ENCODE results near the gene MX1.
"Not testable (repeated sequence)": the region's sequence is repeated elsewhere in the genome, so short reads cannot be mapped to it uniquely, and the experiment has no call there.

The MX1 gene

DNA sequence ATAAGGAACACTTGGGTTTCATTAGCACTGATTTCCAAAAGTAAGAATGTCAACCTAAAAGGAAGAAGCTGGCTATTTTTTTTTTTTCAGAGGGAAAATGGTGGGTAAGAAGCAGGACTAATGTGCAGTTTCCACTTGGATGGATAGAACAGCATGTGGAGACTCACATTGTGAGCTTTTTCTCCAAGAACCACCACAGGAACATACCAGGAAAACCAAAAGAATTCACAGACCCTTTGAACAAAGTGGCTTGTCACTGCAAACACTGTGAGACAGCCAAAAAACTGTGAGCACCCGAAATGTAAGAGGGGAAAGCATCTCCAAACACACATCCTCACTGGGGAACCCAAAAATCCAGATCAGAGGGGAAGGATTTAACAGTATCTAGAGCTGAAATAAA lies 15.7 kb upstream of the MX1 start:
- no peak for DNase-seq

DNA sequence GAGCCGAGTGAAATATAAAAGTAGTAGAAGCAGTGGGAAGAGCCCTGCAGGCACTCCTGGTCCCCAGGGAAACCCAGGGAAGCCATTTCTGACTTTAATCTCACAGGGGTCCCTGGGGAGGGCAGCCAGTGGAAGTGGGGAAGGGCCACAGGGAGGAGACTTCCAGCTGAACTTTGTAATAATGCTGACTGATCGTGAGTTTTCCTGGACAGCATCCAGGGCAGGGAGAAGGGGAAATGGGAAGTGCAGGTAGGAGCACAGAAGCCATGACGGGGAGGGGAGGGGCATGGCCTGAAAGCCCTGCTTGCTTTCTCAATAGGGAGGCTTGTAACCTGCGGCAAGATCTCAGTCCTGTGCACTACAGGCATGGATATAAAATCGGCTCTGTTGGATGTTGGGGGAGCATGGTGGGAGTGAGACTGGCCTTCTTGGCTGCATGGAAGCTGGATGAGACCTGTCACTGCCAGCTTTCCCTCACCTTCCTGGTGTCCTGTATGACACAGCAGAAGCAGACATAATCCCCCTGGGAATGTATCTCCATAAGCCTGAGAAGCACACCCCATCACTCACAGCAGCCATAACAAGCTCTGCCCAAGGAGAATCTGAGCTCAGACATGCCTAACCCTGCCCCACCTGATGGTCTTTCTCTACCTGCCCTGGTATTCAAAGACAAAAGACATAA lies 15.1 kb upstream of the MX1 start:
- no peak for DNase-seq

DNA sequence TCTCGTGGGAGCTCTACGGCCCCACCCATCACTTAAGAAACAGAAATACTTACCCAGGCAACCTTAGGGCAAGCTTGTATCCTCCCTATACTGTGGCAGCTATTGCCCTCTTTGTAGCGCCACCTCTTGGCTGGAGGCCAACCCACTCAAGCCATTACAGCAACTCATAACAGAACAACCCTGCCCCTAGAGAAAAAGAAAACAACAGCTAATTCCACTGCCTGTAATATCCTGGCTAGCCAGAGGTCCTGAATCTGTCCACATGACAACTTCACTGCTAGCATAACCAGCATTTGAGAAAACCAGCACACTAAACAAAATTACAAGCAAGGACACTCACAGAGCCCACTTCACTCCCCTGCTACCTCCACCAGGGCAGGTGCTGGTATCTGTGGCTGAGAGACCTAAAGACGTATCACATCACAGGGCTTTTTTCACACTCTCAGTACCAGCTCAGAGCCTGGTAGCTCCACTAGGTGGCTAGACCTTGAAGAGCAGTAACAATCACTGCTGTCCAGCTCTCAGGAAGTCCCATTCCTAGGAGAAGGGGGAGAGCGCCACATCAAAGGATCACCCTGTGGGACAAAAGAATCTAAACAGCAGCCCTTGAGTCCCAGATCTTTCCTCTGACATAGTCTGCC lies 14.5 kb upstream of the MX1 start:
- DNase-seq = no peak

DNA sequence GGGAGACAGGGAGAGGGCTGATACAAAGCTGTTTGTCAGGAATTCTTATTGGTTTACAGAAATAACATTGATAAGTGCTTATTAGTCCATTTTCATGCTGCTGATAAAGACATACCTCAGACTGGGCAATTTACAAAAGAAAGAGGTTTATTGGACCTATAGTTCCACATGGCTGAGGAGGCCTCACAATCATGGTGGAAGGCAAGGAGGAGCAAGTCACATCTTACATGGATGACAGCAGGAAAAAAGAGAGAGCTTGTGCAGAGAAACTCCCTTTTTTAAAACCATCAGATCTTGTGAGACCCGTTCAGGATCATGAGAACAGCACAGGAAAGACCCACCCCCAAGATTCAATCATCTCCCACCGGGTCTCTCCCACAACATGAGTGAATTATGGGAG lies 8.5 kb upstream of the MX1 start:
- DNase-seq = not testable (repeated sequence)

DNA sequence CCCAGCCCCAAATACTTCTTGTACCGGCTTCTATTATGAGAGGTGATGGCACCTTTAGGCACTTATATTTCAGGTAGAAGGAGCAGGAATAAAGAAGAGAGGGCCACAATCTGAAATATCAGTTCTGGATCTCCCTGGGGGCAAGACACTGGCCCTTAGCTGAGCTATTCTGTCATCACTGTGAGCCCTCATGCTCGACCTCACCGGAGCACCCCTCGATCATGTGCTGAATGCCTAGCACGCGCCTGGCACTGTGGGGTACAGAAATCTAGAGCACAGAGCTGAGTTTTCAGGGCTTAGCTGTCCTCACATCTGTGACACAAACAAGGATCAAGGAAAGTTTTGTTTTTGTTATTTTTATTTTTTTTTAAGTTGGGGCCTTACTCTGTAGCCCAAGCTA lies 7.6 kb upstream of the MX1 start:
- no peak for DNase-seq

DNA sequence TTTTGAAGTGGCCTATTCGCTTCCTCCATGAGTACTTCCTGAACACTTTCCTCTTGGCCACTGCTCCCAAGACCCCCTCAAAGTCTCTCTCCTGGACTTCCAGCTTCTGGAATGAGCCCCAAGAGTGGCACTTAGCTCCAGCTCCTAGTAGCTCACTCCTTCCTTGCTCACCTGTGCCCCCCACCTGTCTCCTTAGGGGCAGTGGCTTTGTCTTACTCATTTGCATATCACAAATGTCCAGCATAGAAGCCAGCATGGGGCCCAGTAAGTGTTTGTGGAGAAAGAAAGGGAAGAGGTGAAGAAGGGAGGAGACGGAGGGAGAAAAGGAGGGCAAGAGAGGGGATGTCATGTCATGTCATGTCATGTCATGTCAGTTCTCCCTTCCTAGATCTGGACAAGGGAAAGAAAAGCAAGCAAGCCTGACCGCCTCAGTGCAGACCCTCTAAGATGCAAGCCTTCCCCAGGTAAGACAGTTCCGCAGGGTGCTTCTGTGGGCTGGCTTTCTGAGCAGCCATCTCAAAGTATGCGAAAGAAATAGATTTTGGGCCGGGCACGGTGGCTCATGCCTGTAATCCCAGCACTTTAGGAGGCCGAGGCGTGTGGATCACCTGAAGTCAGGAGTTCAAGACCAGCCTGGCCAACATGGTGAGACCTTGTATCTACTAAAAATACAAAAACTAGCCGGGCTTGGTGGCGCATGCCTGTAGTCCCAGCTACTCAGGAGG lies 6.9 kb upstream of the MX1 start:
- DNase-seq = no peak

DNA sequence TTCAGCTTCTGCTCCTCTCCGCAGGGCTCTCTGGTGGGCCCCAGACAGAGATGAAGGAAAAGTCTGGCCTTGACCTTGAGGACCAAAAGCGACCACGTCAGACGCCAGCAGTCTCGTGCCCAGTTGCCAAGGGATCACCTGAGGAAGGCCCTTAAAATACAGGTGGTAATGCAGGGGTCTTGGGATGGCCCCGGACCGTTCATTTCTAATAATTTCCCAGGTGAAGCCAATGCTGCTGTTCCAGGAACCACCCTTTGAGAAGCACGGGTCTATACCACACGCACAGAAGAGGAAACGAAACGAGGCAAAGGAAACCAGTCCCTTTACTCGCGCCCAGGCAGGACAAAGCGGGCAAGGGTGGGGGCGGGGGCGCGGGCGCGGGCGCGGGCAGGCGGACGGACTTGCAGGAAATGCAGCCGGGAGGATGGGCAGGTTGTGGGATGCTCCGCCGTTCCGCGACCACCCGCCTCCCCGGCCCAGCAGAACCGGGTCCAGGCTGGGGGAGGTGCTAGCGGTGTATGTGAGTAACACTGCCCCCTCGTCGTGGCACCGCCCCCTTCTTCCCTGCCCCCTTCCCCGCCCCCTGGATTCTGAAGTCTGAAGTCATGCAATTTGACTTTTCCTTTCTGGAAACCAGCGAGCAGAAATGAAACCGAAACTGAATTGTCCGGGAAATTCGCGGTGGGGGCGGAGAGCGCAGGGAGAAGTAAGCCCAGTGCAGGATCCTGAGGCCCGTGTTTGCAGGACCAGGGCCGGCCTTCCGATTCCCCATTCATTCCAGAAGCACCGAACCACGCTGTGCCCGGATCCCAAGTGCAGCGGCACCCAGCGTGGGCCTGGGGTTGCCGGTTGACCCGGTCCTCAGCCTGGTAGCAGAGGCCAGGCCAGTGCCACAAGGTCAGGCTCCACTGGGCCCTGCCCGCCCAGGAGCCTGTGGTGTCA lies 5.8 kb upstream of the MX1 start:
- no peak for DNase-seq

DNA sequence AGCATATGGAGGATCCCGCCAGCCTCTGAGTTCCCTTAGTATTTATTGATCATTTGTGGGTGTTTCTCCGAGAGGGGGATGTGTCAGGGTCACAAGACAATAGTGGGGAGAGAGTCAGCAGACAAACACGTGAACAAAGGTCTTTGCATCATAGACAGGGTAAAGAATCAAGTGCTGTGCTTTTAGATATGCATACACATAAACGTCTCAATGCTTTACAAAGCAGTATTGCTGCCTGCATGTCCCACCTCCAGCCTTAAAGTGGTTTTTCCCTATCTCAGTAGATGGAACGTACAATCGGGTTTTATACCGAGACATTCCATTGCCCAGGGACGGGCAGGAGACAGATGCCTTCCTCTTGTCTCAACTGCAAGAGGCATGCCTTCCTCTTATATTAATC lies 5.0 kb upstream of the MX1 start:
- DNase-seq = not testable (repeated sequence)

DNA sequence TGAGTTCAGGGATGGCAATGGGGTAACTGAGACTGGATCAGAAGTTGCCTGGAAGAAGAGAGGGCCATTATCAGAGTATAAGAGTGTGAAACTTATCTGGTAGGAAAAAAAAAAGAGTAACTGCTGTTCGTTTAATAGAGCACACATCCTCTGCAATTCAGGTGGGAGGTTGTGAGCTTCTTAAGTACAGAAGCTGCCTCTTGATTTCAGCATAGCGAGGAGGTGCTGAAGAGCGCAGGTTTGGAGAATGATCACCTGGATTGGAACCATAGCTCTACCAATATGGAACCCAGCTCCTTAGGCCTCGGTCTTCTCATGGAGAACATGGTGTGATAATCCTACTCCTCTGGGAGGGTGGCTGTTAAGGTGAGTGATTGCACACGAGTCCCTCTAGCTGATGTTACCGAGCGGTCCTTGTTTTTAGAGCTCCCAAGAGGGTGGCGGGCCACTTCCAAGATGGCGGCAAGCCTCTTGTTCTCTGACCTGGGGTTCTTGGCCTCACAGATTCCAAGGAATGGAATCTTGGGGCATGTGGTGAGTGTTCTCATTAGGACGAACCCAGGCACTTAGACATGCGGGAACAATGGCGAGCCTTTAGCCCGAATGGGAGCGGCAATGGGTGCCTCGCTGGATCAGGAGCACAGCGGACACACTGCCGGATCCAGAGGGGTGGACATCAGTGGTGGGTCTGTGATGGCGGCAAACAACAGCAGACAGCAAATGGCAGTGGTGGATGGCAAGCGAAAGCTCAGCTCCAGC lies 3.3 kb upstream of the MX1 start:
- DNase-seq = no peak

DNA sequence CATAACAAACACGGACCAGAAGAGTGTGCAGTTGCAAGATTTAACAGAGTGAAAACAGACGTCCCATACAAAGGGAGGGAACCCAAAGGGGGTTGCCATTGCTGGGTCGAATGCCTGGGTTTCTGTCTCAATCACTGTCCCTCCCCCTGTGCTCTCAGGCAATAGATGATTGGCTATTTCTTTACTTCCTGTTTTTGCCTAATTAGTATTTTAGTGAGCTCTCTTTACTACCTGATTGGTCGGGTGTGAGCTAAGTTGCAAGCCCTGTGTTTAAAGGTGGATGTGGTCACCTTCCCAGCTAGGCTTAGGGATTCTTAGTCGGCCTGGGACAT lies 2.8 kb upstream of the MX1 start:
- DNase-seq = not testable (repeated sequence)

DNA sequence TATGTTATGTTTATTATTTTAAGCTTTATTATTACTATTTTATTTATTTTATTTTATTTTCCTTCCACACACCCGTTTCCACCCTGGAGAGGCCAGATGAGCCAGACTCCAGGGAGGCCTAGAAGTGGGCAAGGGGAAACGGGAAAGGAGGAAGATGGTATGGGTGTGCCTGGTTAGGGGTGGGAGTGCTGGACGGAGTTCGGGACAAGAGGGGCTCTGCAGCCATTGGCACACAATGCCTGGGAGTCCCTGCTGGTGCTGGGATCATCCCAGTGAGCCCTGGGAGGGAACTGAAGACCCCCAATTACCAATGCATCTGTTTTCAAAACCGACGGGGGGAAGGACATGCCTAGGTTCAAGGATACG lies 468 bp upstream of the MX1 start:
- DNase-seq = no peak

DNA sequence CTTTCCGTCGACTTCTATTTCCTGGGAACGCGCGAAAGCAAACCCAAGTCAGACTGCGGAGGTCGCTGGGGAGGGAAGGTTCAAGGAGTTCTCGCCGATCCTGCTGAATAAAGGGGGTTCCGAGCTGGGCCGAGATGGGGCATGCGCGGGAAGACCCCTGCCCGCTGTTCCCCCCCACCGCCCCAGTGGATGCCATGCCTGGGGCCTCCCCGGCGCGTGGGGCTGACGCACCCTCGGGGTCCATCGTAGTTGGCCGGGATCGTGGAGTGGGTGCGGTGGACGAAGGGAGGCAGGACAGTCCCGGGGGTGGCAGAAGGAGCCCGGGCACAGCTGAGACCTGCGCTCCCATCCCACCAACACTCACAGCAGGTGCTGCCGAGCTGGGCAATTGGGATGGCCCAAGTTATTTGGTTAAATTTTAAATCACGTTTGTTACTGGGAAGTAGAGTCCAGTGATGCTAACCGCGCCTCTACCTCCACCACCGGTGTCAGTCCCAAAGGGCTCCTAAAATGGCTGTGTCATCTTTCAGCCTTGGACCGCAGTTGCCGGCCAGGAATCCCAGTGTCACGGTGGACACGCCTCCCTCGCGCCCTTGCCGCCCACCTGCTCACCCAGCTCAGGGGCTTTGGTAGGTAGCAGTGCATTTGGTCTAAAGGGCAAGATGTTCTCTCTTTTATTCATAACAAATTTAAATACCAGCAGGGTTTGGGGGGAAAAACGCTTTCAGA lies 801 bp downstream of the MX1 start:
- DNase-seq = no peak

DNA sequence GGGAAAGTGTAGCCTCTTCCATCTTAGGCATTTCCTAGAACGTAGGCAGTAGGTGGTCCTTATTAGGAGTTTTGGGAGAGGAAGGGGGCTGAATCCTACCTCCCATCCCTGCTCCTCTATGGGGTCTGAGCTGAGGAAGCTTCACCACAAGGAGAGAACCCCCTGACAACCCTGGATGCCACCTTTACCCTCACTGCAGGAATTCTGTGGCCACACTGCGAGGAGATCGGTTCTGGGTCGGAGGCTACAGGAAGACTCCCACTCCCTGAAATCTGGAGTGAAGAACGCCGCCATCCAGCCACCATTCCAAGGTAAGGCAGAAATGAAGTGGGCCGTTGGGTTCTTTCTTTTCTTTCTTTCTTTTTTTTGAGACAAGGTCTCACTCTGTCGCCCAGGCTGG lies 1.5 kb downstream of the MX1 start:
- DNase-seq = no peak

DNA sequence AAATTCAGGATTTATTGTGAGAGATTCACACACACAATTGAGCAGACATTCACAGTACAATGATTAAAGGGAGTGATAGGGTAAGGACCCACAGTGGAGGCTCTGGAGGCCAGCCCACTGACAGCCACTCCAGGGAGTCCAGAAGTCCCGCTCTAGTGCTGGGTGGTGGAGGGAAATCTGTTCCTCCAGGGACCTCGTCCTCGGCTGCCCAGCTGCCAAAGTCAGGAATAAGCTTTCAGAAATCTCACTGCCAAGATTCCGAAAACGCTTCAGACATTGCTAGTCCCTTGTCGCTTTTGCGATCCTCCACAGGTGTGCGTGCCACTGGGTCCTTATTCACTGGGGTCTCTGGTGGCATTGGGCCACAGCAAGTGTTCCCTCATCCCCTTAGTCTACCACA lies 2.3 kb downstream of the MX1 start:
- DNase-seq = no peak

DNA sequence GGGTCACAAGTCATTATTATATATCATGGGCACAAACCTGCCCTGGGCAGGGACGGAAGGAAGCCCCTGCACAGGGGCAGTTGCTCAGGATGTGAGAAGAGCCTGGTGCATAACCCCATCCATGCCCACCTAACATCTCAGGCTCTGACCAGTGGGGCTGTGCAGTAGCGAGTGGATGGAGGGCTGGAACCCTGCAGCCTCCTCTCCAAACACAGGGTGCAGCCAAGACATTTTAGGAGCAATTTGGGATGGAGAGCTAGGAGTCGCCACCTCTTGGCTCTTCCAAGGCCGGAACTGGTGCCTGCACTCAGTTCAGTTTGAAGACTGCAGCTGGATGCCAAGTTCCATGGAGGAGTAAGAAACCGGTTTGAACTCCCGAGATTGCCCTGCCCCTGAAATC lies 2.8 kb downstream of the MX1 start:
- no peak for DNase-seq

DNA sequence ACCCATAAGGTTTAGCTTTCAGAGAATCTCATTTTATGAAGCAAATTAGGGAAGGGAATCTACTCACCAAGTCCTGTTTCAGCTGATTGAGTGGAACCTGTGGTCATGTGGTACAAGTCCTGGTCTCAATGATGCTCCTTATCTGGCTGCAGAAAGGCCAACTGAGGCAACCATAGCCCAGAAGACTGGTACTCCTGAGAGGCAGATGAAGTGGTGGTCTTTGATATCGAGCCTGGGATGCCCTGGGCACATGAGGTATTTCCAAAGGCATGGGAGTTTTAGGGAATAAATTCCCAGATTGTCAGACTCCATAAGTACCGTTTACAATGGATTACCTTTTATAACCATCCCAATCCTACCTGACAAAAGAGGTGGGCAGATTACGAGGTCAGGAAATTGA lies 3.3 kb downstream of the MX1 start:
- DNase-seq = no peak

DNA sequence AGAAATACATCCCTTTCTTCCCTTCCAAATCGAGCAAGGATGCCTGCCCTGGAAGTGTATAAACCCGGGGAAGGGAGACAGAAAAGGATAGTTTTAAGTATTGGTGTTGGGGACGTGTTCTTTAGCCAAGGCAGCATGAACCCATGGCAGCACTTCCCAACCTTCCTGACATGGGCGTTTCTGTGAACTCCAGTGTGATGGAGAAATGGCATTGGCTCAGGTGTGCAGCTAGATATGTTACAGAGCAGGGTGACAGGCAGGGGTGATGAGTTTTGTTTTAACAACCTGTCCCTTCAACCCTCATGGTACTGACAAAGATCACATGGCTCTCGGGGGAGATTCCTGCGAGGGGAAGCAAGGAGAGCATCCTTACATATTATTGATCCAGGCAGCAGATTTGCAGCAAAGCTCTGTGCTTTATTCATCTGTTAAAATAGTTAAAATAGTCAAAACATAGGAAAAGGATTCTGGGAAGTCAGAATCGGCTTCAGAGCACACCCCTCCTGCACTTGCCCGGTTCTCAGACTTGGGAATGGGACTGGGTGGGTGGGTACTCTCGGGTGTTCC lies 4.0 kb downstream of the MX1 start:
- no peak for DNase-seq

DNA sequence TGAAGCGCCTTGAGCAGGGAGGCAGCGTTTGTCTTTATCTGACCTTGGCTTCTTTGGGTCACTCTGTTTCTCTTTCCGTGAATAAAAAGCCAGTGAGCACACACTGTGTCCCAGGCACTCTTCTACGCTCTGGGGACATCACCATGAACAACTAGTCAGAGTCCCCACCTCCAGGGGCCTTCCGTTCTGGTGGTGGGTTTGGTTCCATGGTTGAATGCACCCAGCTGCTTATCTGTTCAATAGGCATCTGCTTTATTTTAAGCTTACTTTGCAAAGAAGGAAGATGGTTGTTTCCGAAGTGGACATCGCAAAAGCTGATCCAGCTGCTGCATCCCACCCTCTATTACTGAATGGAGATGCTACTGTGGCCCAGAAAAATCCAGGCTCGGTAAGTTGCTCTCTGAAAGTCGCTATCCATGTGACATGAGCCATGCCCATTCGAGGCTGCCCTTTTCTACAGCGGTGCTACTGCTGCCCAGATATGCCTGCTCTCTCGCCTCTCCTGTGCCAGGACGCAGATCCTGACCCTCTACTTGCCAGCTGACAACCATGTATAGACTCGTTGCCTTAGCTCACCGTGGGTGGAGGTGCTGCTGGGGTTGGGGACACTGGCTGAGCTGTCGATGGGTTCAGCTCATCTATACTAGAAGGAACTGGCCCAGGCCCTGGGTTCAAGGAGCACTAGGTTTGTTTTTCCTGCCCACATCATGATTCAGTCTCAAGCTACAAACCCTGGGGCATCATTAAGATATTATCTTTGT lies 5.9 kb downstream of the MX1 start:
- DNase-seq = no peak

DNA sequence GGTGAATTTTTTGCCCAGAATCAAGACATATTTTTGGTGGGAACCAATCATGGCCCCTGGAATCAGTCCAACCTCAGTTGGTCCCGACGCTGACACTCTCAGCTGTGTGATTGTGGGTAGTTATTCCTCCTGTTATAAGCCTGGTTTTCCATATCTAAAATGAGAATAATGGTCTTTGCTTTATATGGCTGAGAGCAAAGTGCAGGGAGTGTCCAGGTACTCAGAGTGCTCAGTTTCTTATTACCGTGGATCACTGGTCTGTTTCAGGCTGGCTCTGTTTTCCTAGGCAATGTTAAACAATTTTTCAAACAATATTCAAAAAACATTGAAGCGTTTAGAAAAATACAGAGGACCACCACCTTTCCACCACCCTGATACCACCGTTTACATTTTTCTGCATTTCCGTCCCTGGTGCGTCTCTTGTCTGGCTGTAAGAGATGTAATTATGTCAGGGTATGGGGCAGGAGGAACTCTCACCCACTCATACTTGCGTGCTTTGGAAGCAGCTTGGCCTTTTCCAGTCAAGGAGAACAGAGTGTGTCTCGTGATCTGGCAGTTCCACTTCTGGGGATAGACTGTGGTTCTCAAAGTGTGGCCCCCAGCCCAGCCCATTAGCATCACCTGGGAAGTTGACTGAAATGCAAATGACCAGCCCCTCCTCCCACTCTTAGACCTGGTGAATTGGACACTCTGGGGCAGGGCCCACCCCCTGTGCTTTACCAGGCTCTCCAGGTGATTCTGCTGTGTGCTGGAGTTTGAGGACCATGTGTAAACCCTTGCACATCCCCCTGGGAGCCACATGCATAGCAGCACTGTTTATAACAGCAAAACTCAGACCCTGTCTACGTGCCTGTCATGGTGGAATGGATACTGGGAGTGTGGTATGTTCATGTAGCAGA lies 6.8 kb downstream of the MX1 start:
- no peak for DNase-seq

DNA sequence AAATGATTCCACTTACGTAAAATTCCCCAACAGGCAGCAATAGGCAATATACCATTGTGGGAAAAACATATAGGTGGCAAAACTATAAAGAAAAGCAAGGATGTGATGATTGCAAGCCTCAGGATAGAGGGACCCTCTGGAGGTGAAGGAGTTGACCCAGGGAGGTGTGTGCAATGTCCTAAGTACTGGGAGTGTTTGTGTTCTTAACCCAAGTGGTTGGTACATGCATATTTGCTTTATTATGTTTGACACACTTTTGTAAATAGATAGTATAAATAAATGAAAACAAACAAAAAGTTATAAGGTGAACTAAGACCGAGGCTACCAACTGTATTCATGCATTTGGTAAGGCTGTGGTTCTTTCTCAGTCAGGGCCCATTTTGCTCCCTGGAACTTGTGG lies 7.5 kb downstream of the MX1 start:
- no peak for DNase-seq

All from NCI-H2081 treated with DMSO at 0.1 percent for 48 hours (cell line).